Heart left ventricle (tissue), 13 donors: ENCODE results near the gene SUCNR1.

Experiments
- CTCF ChIP-seq, 12 donors: fragments of 200-600 bp; sonication (generic) in 4 of 12; IDR thresholded peaks; one replicate each; pipeline versions ENCODE4 v1.5.0 to v1.8.0; 2018 to 2022; ENCODE audit warnings: antibody characterized with exemption in 12 of 12, mild to moderate bottlenecking in 5 of 12
- POLR2A ChIP-seq, 2 donors: fragments of 450-650 bp; IDR thresholded peaks; one replicate each; pipeline ENCODE4 v1.6.1; 2017; ENCODE audit warnings: antibody characterized with exemption in 2 of 2, mild to moderate bottlenecking in 2 of 2, moderate library complexity in 2 of 2
- donor health status: ischemic (EF 13 %, LVEDD 7.1; RV severe dilation, severe dysfunction).
- donor health status: DM: no; HTN: yes; CAD: no.
- donor health status: DM: no; HTN: no; CAD: no.
- donor health status: ischemic (EF 25% LVEDD 6.9; RV normal size, moderate dysfunction).
- donor health status: ischemic (EF 25% LVEDD 5.7; RV mildly dilated, moderate dysfunction).
- donor health status: ischemic (EF 35%, LVEDD 5.7; RV mildly dilated, moderate dysfunction).
- donor health status: nonischemic (EF 11% LVEDD 7.7; RV severe dilation, severe dysfunction).
- donor health status: DM: yes; HTN: yes; CAD: no.
- donor health status: PGD.
- donor health status: ischemic (EF 29% LVEDD 5.4; RV normal size, mild dysfunction).
- donor health status: nonischemic (EF 23%, LVEDD 6.1; RV moderate dilation, normal function).

DNA sequence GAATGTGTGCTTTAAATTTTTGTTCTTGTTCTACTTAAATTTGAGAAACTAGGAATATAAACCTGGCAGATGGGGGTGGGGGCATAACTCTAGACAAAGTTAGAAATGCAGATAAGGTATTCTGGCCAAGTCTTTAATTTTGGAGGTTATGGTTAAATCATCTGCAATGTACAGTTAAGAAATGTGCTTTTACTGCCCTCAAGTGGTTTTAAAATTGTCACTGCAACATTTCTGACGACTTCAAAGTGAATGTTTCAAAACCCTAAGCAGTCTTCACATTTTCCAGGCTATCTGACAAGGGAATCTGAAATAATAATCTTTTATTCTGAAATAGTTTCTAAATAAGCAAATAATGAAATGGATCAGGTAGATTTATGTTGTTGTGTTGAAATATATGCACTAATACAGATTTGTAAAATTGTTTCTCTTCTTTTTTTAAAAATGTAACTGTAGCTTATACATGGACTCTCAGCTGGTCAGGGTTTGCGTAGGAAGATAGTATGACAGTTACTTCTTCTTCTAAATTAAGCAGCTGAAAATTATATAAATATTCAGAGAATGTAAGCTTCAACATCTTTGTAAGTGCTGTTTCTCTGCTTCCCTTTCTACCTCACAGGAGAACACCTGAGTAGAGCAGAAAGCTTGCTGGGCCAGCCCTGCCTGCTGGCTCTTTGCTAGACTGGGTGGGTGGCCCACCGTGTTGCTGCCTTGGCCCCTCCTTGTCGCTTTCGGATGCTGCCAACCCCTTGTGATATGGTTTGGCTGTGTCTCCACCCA is 45.0 kb downstream of the SUCNR1 start:
- TF ChIP-seq CTCF (IDR thresholded peaks at IDR 0.05): peak; percentile 50 to 76 (median 68)
- no peak for TF ChIP-seq POLR2A (IDR thresholded peaks at IDR 0.05)
